ENCODE data around the gene FHIP2A.

- TF ChIP-seq, protein P1, sequence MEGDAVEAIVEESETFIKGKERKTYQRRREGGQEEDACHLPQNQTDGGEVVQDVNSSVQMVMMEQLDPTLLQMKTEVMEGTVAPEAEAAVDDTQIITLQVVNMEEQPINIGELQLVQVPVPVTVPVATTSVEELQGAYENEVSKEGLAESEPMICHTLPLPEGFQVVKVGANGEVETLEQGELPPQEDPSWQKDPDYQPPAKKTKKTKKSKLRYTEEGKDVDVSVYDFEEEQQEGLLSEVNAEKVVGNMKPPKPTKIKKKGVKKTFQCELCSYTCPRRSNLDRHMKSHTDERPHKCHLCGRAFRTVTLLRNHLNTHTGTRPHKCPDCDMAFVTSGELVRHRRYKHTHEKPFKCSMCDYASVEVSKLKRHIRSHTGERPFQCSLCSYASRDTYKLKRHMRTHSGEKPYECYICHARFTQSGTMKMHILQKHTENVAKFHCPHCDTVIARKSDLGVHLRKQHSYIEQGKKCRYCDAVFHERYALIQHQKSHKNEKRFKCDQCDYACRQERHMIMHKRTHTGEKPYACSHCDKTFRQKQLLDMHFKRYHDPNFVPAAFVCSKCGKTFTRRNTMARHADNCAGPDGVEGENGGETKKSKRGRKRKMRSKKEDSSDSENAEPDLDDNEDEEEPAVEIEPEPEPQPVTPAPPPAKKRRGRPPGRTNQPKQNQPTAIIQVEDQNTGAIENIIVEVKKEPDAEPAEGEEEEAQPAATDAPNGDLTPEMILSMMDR (IDR thresholded peaks at IDR 0.05; ENCODE audit: low read depth, low read length, poor library complexity, severe bottlenecking): no peak
- no peak for TF ChIP-seq EZH2phosphoT487 (IDR thresholded peaks at IDR 0.05; ENCODE audit: borderline replicate concordance, low read length)
Measured at GRCh38 chr10:114862456-114862855, 40.9 kb downstream of the FHIP2A start.
